HEK293 (cell line): ENCODE results near the gene EIF4H.

Experiments
- KLF1 ChIP-seq: fragments of 450-650 bp; formaldehyde crosslinking; IDR thresholded peaks from 2 replicates; pipeline ENCODE4 v1.5.1; 2016; ENCODE audit warnings: missing biosample characterization, missing genetic modification characterization
- PBX3 ChIP-seq: sonication (generic); formaldehyde crosslinking; IDR thresholded peaks from 2 replicates; pipeline ENCODE4 v1.8.1; 2022; ENCODE audit warnings: mild to moderate bottlenecking, moderate library complexity, missing genetic modification reagents
- SP2 ChIP-seq: fragments of 450-650 bp; formaldehyde crosslinking; IDR thresholded peaks from 2 replicates; pipeline ENCODE4 v1.5.1; 2016; ENCODE audit warnings: missing biosample characterization, missing genetic modification characterization
- ZNF175 ChIP-seq: fragments of 450-650 bp; formaldehyde crosslinking; IDR thresholded peaks from 2 replicates; pipeline ENCODE4 v1.5.1; 2016; ENCODE audit warnings: missing biosample characterization, missing genetic modification characterization

- TF ChIP-seq KLF1 (tag by site-specific recombination) (no peak), ZNF175 (tag by site-specific recombination) (no peak), PBX3 (CRISPR knock-in tag) (no peak), SP2 (tag by site-specific recombination) (no peak)
Measured at GRCh38 chr7:74178632-74179031, 4.5 kb downstream of the EIF4H start.
